ENCODE results near the gene STH. TPM values are rescaled to one million over a fixed set of nuclear protein-coding genes. Genes with fewer than 3 reads are reported as not detected.

The STH gene
- total and polyA plus RNA-seq, 9 of the 15 experiments (the other 6 are each of a cell fraction or from before 2014, with no cell fraction given), result not detected

DNA sequence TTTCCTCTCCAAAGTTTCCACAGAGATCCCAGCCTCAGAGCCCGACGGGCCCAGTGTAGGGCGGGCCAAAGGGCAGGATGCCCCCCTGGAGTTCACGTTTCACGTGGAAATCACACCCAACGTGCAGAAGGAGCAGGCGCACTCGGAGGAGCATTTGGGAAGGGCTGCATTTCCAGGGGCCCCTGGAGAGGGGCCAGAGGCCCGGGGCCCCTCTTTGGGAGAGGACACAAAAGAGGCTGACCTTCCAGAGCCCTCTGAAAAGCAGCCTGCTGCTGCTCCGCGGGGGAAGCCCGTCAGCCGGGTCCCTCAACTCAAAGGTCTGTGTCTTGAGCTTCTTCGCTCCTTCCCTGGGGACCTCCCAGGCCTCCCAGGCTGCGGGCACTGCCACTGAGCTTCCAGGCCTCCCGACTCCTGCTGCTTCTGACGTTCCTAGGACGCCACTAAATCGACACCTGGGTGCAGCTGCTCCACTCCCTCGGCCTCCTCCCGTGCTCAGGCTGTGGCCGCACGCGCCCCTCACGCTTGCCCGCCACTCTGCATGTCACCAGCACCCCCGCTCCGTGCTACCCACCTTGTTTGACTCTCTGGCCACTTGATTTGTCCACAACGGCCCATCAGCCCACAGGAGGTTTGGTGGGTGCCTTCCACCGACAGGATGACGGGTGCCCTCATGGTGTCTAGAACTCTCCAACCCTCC, 15.3 kb upstream of the STH start:
- no peak for ATAC-seq
- Histone ChIP-seq H3K27ac (ENCODE audit: extremely low read depth, low read depth, low read length) (no peak overlapping the region), H3K36me3 (ENCODE audit: control insufficient read depth, insufficient read depth, low read length) (no peaks in the 10 kb centered on the region), H2AFZ (ENCODE audit: low read depth, low read length) (no peak overlapping the region), H3K4me3 (no peak overlapping the region), H3K9me3 (replicated peaks; ENCODE audit: control insufficient read depth, insufficient read depth, low read depth, low read length) (no peaks in the 10 kb centered on the region), H3K4me2 (ENCODE audit: insufficient read depth, low read length) (no peak overlapping the region), H4K20me1 (replicated peaks; ENCODE audit: control insufficient read depth, insufficient read depth, low read length) (no peaks in the 10 kb centered on the region), H3K9me1 (ENCODE audit: control insufficient read depth, insufficient read depth, low read length) (no peaks in the 10 kb centered on the region), H3K79me2 (ENCODE audit: control insufficient read depth, insufficient read depth, low read length) (no peaks in the 10 kb centered on the region), H3K4me1 (replicated peaks in 1 of 2; ENCODE audit: control insufficient read depth in 2 of 2, insufficient read depth in 2 of 2, low read length in 2 of 2) (peaks cover 11 to 21% of the 10 kb centered on the region in 2 experiments; a peak in 4 of 5 replicates), H3K9ac (ENCODE audit: insufficient read depth in 1 of 2, low read depth in 2 of 2, low read length in 2 of 2) (peak overlapping the region in 1 of 2 experiments; percentile 33; a peak in 2 of 4 replicates), H3K27me3 (ENCODE audit: control insufficient read depth in 2 of 2, insufficient read depth in 2 of 2, low read length in 2 of 2) (no peaks in the 10 kb centered on the region)
- FAIRE-seq, result no peak
- no peak for DNase-seq (ENCODE audit: extremely low read depth in 1 of 4, low spot score in 3 of 4)
- WGBS (ENCODE audit: insufficient coverage, low coverage, missing lambda C conversion rate), result 58% methylated on average over 28 of the region's 31 CpGs
- intact Hi-C loops (cut with micrococcal nuclease) (no loop called here), in situ Hi-C loops (cut with MboI) (loop anchor here (25.0 kb wide), 1 partner anchor 854 kb away; no protein-coding TSS in a partner anchor)
- CTCF ChIA-PET (ENCODE audit: low intra/inter-chr PET ratio), result no interaction called here
- no TSS peak for BruUV-seq (replicated peaks)
- POLR2A ChIA-PET, result no interaction called here
- TF ChIP-seq POLR2AphosphoS5 (IDR thresholded peaks at IDR 0.05; ENCODE audit: control insufficient read depth, insufficient read depth, low read depth, low read length) (no peak), ZC3H4 (CRISPR knock-in tag; IDR thresholded peaks at IDR 0.05; ENCODE audit: borderline replicate concordance) (no peak), ZNF57 (CRISPR knock-in tag; IDR thresholded peaks at IDR 0.05) (no peak), ZNF41 (CRISPR knock-in tag; conservative IDR thresholded peaks at IDR 0.05) (no peak), ZNF274 (IDR thresholded peaks at IDR 0.05; ENCODE audit: borderline replicate concordance, low read depth, low read length) (no peak)
- TF ChIP-seq, protein P1, sequence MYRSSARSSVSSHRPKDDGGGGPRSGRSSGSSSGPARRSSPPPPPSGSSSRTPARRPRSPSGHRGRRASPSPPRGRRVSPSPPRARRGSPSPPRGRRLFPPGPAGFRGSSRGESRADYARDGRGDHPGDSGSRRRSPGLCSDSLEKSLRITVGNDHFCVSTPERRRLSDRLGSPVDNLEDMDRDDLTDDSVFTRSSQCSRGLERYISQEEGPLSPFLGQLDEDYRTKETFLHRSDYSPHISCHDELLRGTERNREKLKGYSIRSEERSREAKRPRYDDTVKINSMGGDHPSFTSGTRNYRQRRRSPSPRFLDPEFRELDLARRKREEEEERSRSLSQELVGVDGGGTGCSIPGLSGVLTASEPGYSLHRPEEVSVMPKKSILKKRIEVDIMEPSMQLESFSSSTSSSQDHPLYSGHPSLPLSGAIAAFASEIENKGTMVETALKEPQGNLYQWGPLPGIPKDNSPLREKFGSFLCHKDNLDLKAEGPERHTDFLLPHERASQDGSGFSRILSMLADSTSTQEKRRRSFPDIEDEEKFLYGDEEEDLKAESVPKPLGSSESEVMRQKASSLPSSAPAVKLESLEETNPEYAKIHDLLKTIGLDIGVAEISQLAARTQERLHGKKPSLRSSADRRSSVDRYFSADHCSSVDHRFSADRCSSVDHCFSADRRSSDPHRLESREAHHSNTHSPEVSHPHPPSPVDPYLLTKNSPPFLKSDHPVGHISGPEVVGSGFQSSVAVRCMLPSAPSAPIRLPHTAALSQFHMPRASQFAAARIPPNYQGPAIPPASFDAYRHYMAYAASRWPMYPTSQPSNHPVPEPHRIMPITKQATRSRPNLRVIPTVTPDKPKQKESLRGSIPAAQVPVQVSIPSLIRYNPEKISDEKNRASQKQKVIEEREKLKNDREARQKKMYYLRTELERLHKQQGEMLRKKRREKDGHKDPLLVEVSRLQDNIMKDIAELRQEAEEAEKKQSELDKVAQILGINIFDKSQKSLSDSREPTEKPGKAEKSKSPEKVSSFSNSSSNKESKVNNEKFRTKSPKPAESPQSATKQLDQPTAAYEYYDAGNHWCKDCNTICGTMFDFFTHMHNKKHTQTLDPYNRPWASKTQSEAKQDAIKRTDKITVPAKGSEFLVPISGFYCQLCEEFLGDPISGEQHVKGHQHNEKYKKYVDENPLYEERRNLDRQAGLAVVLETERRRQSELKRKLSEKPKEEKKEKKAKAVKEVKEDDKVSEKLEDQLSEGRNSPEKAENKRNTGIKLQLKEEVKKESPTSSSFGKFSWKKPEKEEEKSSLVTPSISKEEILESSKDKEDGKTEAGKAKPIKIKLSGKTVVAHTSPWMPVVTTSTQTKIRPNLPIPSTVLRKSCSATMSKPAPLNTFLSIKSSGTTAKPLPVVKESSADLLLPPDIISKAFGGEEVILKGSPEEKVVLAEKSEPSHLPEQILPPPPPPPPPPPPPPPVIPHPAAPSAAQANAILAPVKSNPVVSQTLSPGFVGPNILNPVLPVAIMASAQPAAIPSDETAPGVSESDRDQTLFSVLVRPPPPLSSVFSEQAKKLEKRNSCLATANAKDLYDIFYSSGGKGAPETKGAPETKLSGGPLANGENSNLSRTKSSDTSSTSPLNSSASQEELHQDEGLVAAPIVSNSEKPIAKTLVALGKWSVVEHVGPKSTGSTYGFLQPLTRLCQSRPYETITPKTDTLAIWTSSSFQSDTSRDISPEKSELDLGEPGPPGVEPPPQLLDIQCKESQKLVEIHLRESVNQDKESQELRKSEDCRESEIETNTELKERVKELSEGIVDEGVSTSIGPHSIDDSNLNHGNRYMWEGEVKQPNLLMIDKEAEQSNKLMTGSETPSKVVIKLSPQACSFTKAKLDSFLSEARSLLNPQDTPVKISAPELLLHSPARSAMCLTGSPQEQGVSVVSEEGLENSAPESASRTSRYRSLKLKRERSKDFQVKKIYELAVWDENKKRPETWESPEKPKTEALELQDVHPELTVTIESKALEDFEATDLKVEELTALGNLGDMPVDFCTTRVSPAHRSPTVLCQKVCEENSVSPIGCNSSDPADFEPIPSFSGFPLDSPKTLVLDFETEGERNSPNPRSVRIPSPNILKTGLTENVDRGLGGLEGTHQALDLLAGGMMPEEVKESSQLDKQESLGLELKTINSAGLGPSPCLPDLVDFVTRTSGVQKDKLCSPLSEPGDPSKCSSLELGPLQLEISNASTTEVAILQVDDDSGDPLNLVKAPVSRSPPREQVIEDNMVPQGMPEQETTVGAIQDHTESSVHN (IDR thresholded peaks at IDR 0.05; ENCODE audit: borderline replicate concordance in 1 of 2, low read depth in 1 of 2), result no peak
- TF ChIP-seq, protein P2, sequence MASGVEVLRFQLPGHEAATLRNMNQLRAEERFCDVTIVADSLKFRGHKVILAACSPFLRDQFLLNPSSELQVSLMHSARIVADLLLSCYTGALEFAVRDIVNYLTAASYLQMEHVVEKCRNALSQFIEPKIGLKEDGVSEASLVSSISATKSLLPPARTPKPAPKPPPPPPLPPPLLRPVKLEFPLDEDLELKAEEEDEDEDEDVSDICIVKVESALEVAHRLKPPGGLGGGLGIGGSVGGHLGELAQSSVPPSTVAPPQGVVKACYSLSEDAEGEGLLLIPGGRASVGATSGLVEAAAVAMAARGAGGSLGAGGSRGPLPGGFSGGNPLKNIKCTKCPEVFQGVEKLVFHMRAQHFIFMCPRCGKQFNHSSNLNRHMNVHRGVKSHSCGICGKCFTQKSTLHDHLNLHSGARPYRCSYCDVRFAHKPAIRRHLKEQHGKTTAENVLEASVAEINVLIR (CRISPR knock-in tag; IDR thresholded peaks at IDR 0.05), result no peak
- TF ChIP-seq, protein P3, sequence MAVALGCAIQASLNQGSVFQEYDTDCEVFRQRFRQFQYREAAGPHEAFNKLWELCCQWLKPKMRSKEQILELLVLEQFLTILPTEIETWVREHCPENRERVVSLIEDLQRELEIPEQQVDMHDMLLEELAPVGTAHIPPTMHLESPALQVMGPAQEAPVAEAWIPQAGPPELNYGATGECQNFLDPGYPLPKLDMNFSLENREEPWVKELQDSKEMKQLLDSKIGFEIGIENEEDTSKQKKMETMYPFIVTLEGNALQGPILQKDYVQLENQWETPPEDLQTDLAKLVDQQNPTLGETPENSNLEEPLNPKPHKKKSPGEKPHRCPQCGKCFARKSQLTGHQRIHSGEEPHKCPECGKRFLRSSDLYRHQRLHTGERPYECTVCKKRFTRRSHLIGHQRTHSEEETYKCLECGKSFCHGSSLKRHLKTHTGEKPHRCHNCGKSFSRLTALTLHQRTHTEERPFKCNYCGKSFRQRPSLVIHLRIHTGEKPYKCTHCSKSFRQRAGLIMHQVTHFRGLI (CRISPR knock-in tag; IDR thresholded peaks at IDR 0.05), result no peak

All from K562 (cell line).